Ascending aorta (tissue), 2 donors: ENCODE results near the gene ANKIB1. TPM values are rescaled to one million over a fixed set of nuclear protein-coding genes. Genes with fewer than 3 reads are reported as not detected.

ENCODE experiments used
- DNase-seq, 2 donors: peaks; one replicate each; pipeline ENCODE4 v3.0.0-alpha.2; 2019; ENCODE audit warnings: low spot score in 2 of 2
- H3K27ac ChIP-seq, 2 donors: fragments of 200-600 bp; sonication (generic); one replicate each; pipeline ENCODE4 v1.5.1; 2016 to 2017; ENCODE audit warnings: mild to moderate bottlenecking in 1 of 2
- H3K27me3 ChIP-seq: fragments of 200-600 bp; sonication (generic); one replicate; pipeline ENCODE4 v1.5.1; 2017
- H3K36me3 ChIP-seq, 2 donors: fragments of 200-600 bp; sonication (generic); one replicate each; pipeline ENCODE4 v1.5.1; 2016
- H3K4me1 ChIP-seq, 2 donors: fragments of 200-600 bp; sonication (generic); one replicate each; pipeline ENCODE4 v1.5.1; 2016 to 2017; ENCODE audit warnings: mild to moderate bottlenecking in 1 of 2
- H3K4me3 ChIP-seq, 2 donors: fragments of 200-600 bp; sonication (generic); one replicate each; pipeline ENCODE4 v1.5.1; 2016 to 2017; ENCODE audit warnings: mild to moderate bottlenecking in 1 of 2
- H3K9me3 ChIP-seq, 2 donors: fragments of 200-600 bp; sonication (generic); one replicate each; pipeline ENCODE4 v1.5.1; 2016
- CTCF ChIP-seq, 3 experiments: fragments of 200-600 bp in 2 of 3; fragments of 450-650 bp in 1 of 3; sonication (generic) in 2 of 3; IDR thresholded peaks; one replicate each; pipeline ENCODE4 v1.5.1; 2016 to 2019; ENCODE audit warnings: antibody characterized with exemption in 3 of 3, mild to moderate bottlenecking in 1 of 3, moderate library complexity in 1 of 3
- intact Hi-C: fragments of 100-400 bp; cut with DNase I; formaldehyde crosslinking; loops from one replicate; pipeline ENCODE4 v1.15.1; 2023
- total RNA-seq: library from RNA; depleted of rRNA; stranded (reverse); fragments of >200 nt; gene quantifications from one replicate; pipeline ENCODE4 v1.1.0, GENCODE V29; 2016

Gene ANKIB1
- total RNA-seq, 1 donor from 2014 or later = 27.4 TPM

- Histone ChIP-seq H3K27ac (no peak overlapping the region), H3K27me3 (no peaks in the 10 kb centered on the region), H3K9me3 (no peaks in the 10 kb centered on the region), H3K4me1 (no peaks in the 10 kb centered on the region), H3K36me3 (peaks cover 65 to 80% of the 10 kb centered on the region in 2 donors), H3K4me3 (no peak overlapping the region)
- no peak for DNase-seq
- intact Hi-C loops = no loop called here
- no peak for TF ChIP-seq CTCF (IDR thresholded peaks at IDR 0.05)
Observed at GRCh38 chr7:92221766-92222165, 24.0 kb upstream of the ANKIB1 start.

GRCh38 chr7:92226981-92227380, 18.8 kb upstream of the ANKIB1 start:
- intact Hi-C loops = no loop called here
- no peak overlapping the region for H3K4me3 ChIP-seq
- no peaks in the 10 kb centered on the region for H3K9me3 ChIP-seq
- H3K36me3 ChIP-seq = peaks cover 47 to 60% of the 10 kb centered on the region in 2 donors
- H3K27ac ChIP-seq = no peak overlapping the region
- H3K27me3 ChIP-seq = no peaks in the 10 kb centered on the region
- no peak for TF ChIP-seq CTCF (IDR thresholded peaks at IDR 0.05)
- no peaks in the 10 kb centered on the region for H3K4me1 ChIP-seq
- no peak for DNase-seq

GRCh38 chr7:92228100-92228499, 17.7 kb upstream of the ANKIB1 start:
- Histone ChIP-seq H3K27ac (no peak overlapping the region), H3K4me1 (no peaks in the 10 kb centered on the region), H3K9me3 (no peaks in the 10 kb centered on the region), H3K36me3 (peaks cover 38 to 67% of the 10 kb centered on the region in 2 donors), H3K27me3 (no peaks in the 10 kb centered on the region), H3K4me3 (no peak overlapping the region)
- TF ChIP-seq CTCF (IDR thresholded peaks at IDR 0.05) = no peak
- no peak for DNase-seq
- intact Hi-C loops = no loop called here

- intact Hi-C loops = no loop called here
Observed at GRCh38 chr7:92228742-92229141, 17.0 kb upstream of the ANKIB1 start.

GRCh38 chr7:92230547-92230946, 15.2 kb upstream of the ANKIB1 start:
- Histone ChIP-seq H3K27ac (no peak overlapping the region), H3K27me3 (no peaks in the 10 kb centered on the region), H3K36me3 (peaks cover 47 to 71% of the 10 kb centered on the region in 2 donors), H3K9me3 (no peaks in the 10 kb centered on the region), H3K4me3 (no peak overlapping the region), H3K4me1 (no peaks in the 10 kb centered on the region)
- DNase-seq = no peak
- intact Hi-C loops = no loop called here
- no peak for TF ChIP-seq CTCF (IDR thresholded peaks at IDR 0.05)

More at GRCh38 chr7:92228742-92229141, 17.0 kb upstream of the ANKIB1 start:
- Histone ChIP-seq H3K9me3 (no peaks in the 10 kb centered on the region), H3K4me3 (no peak overlapping the region), H3K27ac (no peak overlapping the region), H3K27me3 (no peaks in the 10 kb centered on the region), H3K4me1 (no peaks in the 10 kb centered on the region), H3K36me3 (peaks cover 43 to 71% of the 10 kb centered on the region in 2 donors)
- no peak for TF ChIP-seq CTCF (IDR thresholded peaks at IDR 0.05)
- no peak for DNase-seq

GRCh38 chr7:92242972-92243371, 2.8 kb upstream of the ANKIB1 start:
- H3K9me3 ChIP-seq = no peaks in the 10 kb centered on the region
- no peak overlapping the region for H3K27ac ChIP-seq
- no peaks in the 10 kb centered on the region for H3K27me3 ChIP-seq
- peaks cover 15 to 30% of the 10 kb centered on the region in 2 donors for H3K36me3 ChIP-seq
- peaks cover 0 to 21% of the 10 kb centered on the region in 2 donors for H3K4me1 ChIP-seq
- no peak for TF ChIP-seq CTCF (IDR thresholded peaks at IDR 0.05)
- DNase-seq = no peak
- intact Hi-C loops = loop anchor here (10.0 kb wide), 1 partner anchor 298 kb away; the partner anchor contains the start of gene AKAP9
- H3K4me3 ChIP-seq = no peak overlapping the region
